OCI-LY3 (cell line): ENCODE measurements around the gene ETNK2.

ENCODE experiments used
- H2AFZ ChIP-seq: fragments of 200-600, 300-600 bp; shearing (Covaris generic); 2 replicates; pipeline ENCODE4 v1.6.0; 2014; ENCODE audit warnings: antibody characterized with exemption, low read depth, low read length
- H3K27ac ChIP-seq: fragments of 200-600, 300-600 bp; sonication (generic); 2 replicates; pipeline ENCODE4 v1.5.1; 2014; ENCODE audit warnings: mild to moderate bottlenecking, low read length, moderate library complexity, mixed read lengths
- H3K27me3 ChIP-seq: fragments of 200-600, 300-600 bp; sonication (generic); 2 replicates; pipeline ENCODE4 v1.6.1; 2014; ENCODE audit warnings: low read depth, low read length, mixed read lengths
- H3K36me3 ChIP-seq: fragments of 200-600, 300-600 bp; sonication (generic); replicated peaks from 2 replicates; pipeline ENCODE3; 2014; ENCODE audit warnings: low read depth, low read length, mixed read lengths
- H3K4me1 ChIP-seq: fragments of 300-600, 200-600 bp; sonication (generic); 2 replicates; pipeline ENCODE4 v1.6.1; 2014; ENCODE audit warnings: low read length, mixed read lengths
- H3K4me2 ChIP-seq: fragments of 200-600, 300-600 bp; sonication (generic); 2 replicates; pipeline ENCODE4 v1.6.1; 2014; ENCODE audit warnings: low read length, mixed read lengths
- H3K4me3 ChIP-seq: fragments of 300-600, 200-600 bp; sonication (generic); 2 replicates; pipeline ENCODE4 v1.5.1; 2014; ENCODE audit warnings: antibody characterized with exemption, mild to moderate bottlenecking, low read length, moderate library complexity
- H3K79me2 ChIP-seq: fragments of 300-600, 200-600 bp; shearing (Covaris generic); 2 replicates; pipeline ENCODE4 v1.6.1; 2014; ENCODE audit warnings: mild to moderate bottlenecking, low read length, mixed read lengths
- H3K9ac ChIP-seq: fragments of 300-600, 200-600 bp; shearing (Covaris generic); 2 replicates; pipeline ENCODE4 v1.6.0; 2014; ENCODE audit warnings: mild to moderate bottlenecking, low read length, moderate library complexity
- H3K9me3 ChIP-seq: fragments of 200-600, 300-600 bp; shearing (Covaris generic); 2 replicates; pipeline ENCODE4 v1.6.1; 2014; ENCODE audit warnings: low read length, mixed read lengths; ENCODE audit not compliant: insufficient read depth
- H4K20me1 ChIP-seq: fragments of 200-600, 300-600 bp; sonication (generic); 2 replicates; pipeline ENCODE4 v1.6.1; 2016; ENCODE audit warnings: low read length, mixed read lengths; ENCODE audit not compliant: insufficient read depth
- CTCF ChIP-seq: fragments of 200-600, 300-600 bp; sonication (generic); IDR thresholded peaks from 2 replicates; pipeline ENCODE4 v1.5.1; 2014; ENCODE audit warnings: antibody characterized with exemption, low read length, low read depth
- EZH2phosphoT487 ChIP-seq: fragments of 200-600 bp; shearing (Covaris generic); IDR thresholded peaks from 2 replicates; pipeline ENCODE4 v1.6.1; 2018; ENCODE audit warnings: antibody characterized with exemption, mixed run types, low read depth

Gene ETNK2

GRCh38 chr1:204121840-204122555 is 29.8 kb downstream of the ETNK2 start:
- no peak overlapping the region for H3K9ac ChIP-seq
- H3K27ac ChIP-seq = no peak overlapping the region
- H3K4me1 ChIP-seq = no peaks in the 10 kb centered on the region
- no peaks in the 10 kb centered on the region for H3K27me3 ChIP-seq
- H3K9me3 ChIP-seq = no peaks in the 10 kb centered on the region
- H2AFZ ChIP-seq = no peak overlapping the region
- no peak overlapping the region for H3K4me2 ChIP-seq
- H3K36me3 ChIP-seq = no peaks in the 10 kb centered on the region
- H4K20me1 ChIP-seq = no peaks in the 10 kb centered on the region
- H3K4me3 ChIP-seq = no peak overlapping the region
- H3K79me2 ChIP-seq = no peaks in the 10 kb centered on the region
- TF ChIP-seq CTCF (no peak), EZH2phosphoT487 (no peak)

- Histone ChIP-seq H3K4me1 (peaks cover 8% of the 10 kb centered on the region), H3K9ac (no peak overlapping the region), H2AFZ (no peak overlapping the region), H3K9me3 (no peaks in the 10 kb centered on the region), H3K79me2 (no peaks in the 10 kb centered on the region), H3K4me2 (no peak overlapping the region), H4K20me1 (no peaks in the 10 kb centered on the region), H3K4me3 (no peak overlapping the region), H3K36me3 (no peaks in the 10 kb centered on the region), H3K27ac (no peak overlapping the region), H3K27me3 (no peaks in the 10 kb centered on the region)
- TF ChIP-seq EZH2phosphoT487 (no peak), CTCF (no peak)
Measured at GRCh38 chr1:204116539-204116938, 35.3 kb downstream of the ETNK2 start.

- no peaks in the 10 kb centered on the region for H3K9me3 ChIP-seq
- H3K4me3 ChIP-seq = no peak overlapping the region
- no peaks in the 10 kb centered on the region for H3K36me3 ChIP-seq
- no peaks in the 10 kb centered on the region for H3K27me3 ChIP-seq
- H3K9ac ChIP-seq = no peak overlapping the region
- H2AFZ ChIP-seq = no peak overlapping the region
- no peak overlapping the region for H3K27ac ChIP-seq
- no peak overlapping the region for H3K4me2 ChIP-seq
- no peaks in the 10 kb centered on the region for H3K79me2 ChIP-seq
- H4K20me1 ChIP-seq = no peaks in the 10 kb centered on the region
- no peak for TF ChIP-seq EZH2phosphoT487
- no peak for TF ChIP-seq CTCF
- peaks cover 8% of the 10 kb centered on the region for H3K4me1 ChIP-seq
Measured at GRCh38 chr1:204115116-204115515, 36.7 kb downstream of the ETNK2 start.

- TF ChIP-seq CTCF = no peak
- no peak for TF ChIP-seq EZH2phosphoT487
- no peak overlapping the region for H2AFZ ChIP-seq
- H3K79me2 ChIP-seq = no peaks in the 10 kb centered on the region
- no peak overlapping the region for H3K27ac ChIP-seq
- no peak overlapping the region for H3K4me2 ChIP-seq
- no peaks in the 10 kb centered on the region for H3K9me3 ChIP-seq
- peaks cover 8% of the 10 kb centered on the region for H3K4me1 ChIP-seq
- no peaks in the 10 kb centered on the region for H3K36me3 ChIP-seq
- H3K9ac ChIP-seq = no peak overlapping the region
- H3K27me3 ChIP-seq = no peaks in the 10 kb centered on the region
- H3K4me3 ChIP-seq = no peak overlapping the region
- H4K20me1 ChIP-seq = no peaks in the 10 kb centered on the region
Measured at GRCh38 chr1:204114606-204115005, 37.2 kb downstream of the ETNK2 start.
